ENCODE measurements around the gene LBHD2.
A peak's percentile ranks its signal among the peaks of the same experiment; 100 is the strongest.

Gene LBHD2

DNA sequence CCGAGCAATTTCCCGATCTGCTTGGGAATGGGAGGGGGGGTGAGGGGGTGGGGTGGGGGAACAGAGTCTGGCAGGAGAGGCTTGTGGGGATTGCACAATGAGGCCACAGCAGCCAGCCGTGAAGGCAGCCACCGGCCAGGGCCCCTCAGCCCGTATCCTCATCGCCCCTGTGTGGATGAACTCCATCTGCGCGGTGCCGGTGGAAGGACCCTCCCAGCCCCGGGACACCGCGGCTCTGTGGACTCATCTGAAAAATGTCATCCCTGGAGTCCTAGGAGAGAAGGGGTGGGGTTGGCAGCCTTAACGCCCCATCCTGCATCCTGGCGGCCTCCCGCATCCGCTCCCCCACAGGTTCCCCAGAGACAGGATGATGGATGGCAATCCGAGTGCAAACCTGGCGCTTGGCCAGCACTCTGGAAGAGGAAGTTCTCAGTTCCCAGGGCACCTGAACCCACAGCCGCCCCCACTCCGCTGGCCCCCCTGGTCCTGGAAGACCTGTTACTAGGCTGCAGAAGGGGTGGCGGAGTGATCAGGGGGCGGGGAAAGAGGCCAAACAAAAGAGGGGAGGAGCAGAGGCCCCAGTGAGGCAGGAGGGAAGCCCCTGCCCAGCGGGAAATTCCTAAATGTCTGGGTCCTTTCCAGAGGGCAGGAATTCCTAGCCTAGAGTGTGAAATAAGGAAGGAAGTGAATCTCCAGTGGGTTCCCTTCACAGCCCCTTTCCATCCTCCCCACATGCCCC is 38.0 kb downstream of the LBHD2 start:
- no peak for TF ChIP-seq ZNF274 (IDR thresholded peaks at IDR 0.05; ENCODE audit: low read depth, low read length)
- no peak overlapping the region for H3K4me3 ChIP-seq (ENCODE audit: low read length)

DNA sequence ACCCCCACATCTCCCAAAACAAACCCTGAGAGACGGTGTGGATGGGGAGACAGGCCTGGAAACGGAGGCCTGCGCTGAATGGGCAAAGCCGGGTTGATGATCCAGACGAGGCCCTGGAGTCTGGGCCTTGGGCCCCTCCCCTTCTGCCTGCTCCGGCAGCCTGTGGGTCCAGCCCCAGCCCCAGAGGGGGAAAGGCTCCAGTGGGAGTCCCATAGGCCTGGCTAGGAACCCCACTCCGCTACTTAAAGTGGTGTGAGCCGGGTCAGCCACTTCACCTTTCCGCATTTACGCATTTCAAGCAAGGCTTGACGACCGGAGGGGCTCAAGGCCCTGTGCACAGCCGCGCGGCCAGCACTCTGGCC is 38.6 kb downstream of the LBHD2 start:
- TF ChIP-seq ZNF274 (IDR thresholded peaks at IDR 0.05; ENCODE audit: low read depth, low read length): no peak
- H3K4me3 ChIP-seq (ENCODE audit: low read length): no peak overlapping the region; the same call in 1 of the 2 replicates

DNA sequence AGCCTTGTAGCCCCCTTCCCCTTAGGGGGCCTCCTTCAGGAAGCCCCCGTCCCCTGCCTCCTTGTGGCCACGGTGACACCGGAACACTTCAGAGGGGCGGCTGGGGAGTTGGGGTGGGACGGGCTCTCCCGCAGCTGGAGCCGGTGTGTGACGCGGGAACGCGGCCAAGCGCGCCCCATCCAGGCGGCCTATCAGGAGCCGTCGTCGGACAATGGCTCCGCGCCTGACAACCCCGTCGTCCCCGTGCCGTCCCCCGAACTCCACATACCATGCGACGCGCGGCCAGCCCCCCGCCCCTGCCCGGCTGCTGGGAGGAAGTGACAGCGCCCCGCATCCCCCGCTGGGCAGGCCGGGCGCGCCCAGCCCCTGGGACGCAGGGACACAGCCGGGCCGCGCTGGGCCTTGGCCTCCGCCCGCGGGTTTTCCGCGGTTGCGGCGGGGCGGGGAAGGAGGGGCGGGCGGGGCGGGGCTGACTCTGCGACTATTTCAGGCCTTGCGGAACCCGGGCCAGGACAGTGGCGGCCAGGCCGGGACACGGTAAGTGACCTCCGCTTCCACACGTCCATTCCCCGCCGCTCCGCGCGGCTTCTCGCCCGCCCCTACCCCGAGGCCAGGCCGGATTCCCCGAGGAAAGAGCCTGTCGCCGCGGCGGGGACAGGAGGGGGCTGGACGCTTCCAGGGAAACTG is 39.1 kb downstream of the LBHD2 start, which contains the start of gene TNFAIP2:
Gene TNFAIP2, plus strand, starts transcription at position 515 of the 687 bp plus-strand sequence. CDS start 2,997 bp downstream, outside the sequence.
- H3K4me3 ChIP-seq (ENCODE audit: low read length): peak within 1 kb of the TSS; percentile 65
- TF ChIP-seq ZNF274 (IDR thresholded peaks at IDR 0.05; ENCODE audit: low read depth, low read length): no peak

DNA sequence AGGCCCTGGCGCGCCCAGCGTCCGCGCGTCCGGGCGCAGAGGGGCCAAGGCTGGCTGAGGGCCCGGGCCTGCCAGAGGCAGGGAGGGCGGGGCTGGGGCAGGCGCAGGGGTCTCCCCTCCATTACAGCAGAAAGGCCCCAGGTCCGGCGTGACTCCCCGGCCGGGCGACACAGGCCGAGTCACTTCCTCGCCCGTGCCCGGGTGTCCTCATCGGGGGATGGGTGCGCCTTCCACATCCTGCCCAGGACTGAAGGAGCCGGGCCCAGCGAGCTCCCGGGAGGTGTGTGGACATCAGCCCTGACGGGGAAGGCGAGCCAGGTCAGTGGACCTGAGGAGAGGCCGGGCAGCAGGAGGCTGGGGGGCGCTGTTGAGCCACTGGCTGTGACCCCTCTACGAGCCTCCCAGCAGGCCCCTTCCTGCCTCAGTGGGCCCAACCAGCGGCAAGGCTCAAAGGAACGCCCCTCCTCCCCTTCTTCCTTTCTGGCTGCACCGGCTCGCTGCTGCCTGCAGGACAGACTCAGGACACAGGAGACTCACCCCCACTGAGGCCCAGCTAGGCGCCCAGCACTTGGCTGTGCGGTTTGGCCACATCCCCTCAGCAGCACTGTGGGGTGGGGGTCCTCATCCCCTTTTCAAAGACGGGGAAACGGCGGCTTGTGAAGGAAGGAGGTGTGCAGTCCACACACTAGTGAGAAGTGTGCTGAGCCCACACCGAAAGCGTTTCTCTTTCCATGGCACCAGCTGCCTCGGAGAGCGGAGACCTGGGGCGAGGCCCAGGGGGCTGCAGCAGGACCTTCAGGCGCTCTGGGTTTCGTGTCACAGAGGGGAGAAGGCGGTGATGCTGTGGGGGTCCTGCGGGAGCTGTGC is 39.9 kb downstream of the LBHD2 start:
- TF ChIP-seq ZNF274 (IDR thresholded peaks at IDR 0.05; ENCODE audit: low read depth, low read length): no peak
- peak overlapping the region; percentile 65 for H3K4me3 ChIP-seq (ENCODE audit: low read length)

DNA sequence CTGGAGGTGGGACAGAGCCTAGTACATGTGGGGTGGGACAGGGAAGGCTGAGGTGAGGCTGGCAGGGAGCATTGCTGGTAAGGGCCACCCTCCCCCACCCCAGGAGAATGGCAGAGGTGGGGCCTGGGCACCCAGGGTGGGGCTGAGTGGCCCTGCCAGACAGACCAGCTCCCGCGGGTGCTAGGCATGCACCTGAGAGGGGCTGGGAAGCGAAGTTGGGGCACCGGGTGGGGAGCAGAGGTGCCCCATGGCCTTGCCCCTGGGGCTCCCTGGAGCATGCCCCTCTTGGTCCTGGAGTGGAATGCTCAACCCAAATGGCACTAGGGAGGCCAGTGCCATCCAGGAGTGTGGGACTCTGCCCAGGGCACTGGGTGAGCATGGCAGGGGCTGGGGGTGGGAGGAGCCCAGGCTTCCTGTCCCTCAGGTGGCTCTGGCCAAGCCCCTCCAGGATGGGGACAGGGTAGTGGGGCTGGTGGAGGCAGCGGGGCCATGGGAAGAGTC is 40.5 kb downstream of the LBHD2 start:
- peak overlapping the region; percentile 65; the same call in 1 of the 2 replicates for H3K4me3 ChIP-seq (ENCODE audit: low read length)

DNA sequence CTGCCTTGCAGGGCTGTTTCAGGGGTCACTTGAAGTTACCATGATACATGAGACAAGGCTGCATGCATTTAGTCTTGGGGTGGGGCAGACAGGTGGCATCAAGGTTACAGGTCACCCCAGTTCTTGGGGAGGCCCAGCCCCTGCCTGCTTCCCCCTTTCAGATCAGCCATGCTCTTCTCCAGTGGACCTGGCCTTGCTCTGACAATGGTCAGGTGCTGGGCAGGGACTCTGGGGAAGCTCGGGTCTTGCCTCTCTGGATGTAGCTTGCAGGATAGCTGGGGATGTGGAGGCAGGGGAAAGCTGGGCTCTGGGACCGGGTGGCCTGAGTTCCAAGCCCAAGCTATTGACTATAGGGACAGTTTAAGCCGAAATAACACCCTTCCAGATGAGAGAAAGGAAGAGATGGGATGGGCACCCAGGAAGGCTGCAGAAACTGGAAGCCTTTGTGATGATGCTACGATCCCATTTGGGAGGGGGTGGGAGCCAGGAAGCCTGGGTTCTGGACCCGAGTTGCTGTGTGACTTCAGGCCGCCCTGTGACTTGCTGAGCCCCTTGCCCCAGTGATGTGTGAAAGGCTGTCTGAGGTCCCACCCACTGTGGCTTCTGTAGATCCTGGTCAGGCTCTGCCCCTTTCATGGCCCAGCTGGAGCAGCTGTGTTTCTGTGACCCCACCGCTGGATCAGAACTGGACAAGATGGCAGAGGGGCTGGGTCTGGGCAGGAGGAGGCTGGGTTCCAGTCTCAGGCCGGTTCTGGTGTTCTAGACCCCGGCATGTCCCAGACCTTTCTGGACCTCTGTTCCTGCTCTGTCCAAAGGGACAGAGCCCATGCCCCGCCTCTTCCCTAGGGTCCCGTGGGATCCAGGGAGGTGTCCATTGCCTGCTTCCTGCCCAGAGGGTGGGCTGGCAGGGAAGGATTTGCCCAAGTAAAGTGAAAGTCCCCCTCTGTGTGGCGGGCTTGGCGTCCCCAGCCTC is 41.4 kb downstream of the LBHD2 start:
- H3K4me3 ChIP-seq (ENCODE audit: low read length): no peak overlapping the region
- TF ChIP-seq ZNF274 (IDR thresholded peaks at IDR 0.05; ENCODE audit: low read depth, low read length): no peak

More for the DNA sequence above, 40.5 kb downstream of the LBHD2 start:
- TF ChIP-seq ZNF274 (IDR thresholded peaks at IDR 0.05; ENCODE audit: low read depth, low read length): no peak

DNA sequence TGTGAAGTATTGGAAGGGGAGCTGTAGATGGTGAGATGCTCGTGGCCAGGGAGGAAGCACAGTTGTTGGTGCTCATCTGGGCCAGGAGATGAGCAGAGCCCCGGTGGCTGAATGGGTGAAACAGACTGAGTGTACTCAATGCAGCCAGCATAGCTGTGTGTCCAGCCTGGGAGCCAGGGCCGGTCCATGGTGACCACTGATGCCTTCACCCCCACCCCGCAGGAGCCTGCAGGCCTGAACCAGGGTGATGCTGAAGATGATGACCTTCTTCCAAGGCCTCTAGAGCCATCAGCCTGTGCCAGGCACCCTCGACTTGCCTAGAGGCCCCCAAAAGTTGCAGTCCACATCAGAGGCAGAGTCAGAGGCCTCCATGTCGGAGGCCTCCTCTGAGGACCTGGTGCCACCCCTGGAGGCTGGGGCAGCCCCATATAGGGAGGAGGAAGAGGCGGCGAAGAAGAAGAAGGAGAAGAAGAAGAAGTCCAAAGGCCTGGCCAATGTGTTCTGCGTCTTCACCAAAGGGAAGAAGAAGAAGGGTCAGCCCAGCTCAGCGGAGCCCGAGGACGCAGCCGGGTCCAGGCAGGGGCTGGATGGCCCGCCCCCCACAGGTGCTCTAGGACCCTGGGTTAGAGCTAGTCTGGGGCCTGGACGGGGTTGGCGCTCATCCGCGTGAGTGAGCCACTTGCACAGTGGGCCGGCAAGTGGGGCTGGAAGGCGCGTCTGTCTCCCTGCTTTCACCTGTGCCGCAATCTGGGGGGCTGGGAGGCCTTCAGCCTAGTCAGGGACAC is 42.3 kb downstream of the LBHD2 start:
- H3K4me3 ChIP-seq (ENCODE audit: low read length): no peak overlapping the region
- TF ChIP-seq ZNF274 (IDR thresholded peaks at IDR 0.05; ENCODE audit: low read depth, low read length): no peak

DNA sequence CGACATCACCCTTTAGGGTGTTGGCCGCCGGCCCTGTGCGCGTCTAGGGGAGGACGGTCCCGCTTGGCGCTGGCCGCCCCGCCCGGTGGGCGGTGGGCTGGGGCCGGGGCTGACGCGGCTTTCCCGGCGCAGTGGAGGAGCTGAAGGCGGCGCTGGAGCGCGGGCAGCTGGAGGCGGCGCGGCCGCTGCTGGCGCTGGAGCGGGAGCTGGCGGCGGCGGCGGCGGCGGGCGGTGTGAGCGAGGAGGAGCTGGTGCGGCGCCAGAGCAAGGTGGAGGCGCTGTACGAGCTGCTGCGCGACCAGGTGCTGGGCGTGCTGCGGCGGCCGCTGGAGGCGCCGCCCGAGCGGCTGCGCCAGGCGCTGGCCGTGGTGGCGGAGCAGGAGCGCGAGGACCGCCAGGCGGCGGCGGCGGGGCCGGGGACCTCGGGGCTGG is 42.9 kb downstream of the LBHD2 start:
- TF ChIP-seq ZNF274 (IDR thresholded peaks at IDR 0.05; ENCODE audit: low read depth, low read length): no peak
- H3K4me3 ChIP-seq (ENCODE audit: low read length): no peak overlapping the region

DNA sequence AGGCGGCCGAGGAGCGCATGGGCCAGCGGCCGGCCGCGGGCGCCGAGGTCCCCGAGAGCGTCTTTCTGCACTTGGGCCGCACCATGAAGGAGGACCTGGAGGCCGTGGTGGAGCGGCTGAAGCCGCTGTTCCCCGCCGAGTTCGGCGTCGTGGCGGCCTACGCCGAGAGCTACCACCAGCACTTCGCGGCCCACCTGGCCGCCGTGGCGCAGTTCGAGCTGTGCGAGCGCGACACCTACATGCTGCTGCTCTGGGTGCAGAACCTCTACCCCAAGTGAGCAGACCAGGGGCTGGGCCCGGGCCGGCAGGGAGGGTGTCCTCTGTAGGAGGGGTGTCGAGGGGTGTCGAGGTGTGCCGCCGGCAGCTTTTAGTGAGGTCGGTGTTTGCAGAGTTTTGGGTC is 43.3 kb downstream of the LBHD2 start:
- H3K4me3 ChIP-seq (ENCODE audit: low read length): no peak overlapping the region
- TF ChIP-seq ZNF274 (IDR thresholded peaks at IDR 0.05; ENCODE audit: low read depth, low read length): no peak

DNA sequence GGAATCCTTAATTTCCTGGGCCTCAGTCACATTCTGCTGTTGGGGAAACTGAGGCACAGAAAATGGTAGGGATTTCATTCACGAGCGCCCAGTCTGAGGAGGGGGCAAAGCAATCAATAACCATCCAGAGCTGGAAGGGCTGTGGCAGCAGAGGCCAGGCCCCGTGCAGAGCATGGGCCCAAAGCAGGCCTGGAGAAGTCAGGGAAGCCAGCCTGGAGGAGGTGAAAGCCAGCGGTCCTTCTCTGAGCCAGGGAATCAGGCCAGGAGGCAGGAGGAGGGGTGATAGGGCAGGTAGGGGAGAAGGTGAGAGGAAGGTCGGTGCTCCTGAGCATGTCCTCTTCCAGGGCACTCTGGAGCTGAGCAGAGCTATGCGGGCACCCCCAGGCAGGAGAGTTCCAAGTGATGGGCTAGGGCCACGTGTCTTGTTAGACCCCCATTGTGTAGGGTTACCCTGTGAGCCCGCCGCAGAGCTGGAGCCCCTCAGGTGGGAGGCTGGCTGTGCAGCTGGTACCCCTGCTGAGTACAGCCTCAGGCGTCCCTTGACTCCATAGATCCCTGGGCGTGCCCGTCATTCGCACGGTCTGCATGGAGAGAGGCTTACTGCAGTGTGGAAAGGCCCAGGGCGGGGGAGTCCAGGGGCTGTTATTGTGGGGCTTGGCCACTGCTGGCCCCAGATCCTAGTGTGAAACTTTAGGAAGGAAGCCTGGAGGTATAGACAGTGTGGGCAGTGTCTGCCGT is 44.0 kb downstream of the LBHD2 start:
- H3K4me3 ChIP-seq (ENCODE audit: low read length): no peak overlapping the region

DNA sequence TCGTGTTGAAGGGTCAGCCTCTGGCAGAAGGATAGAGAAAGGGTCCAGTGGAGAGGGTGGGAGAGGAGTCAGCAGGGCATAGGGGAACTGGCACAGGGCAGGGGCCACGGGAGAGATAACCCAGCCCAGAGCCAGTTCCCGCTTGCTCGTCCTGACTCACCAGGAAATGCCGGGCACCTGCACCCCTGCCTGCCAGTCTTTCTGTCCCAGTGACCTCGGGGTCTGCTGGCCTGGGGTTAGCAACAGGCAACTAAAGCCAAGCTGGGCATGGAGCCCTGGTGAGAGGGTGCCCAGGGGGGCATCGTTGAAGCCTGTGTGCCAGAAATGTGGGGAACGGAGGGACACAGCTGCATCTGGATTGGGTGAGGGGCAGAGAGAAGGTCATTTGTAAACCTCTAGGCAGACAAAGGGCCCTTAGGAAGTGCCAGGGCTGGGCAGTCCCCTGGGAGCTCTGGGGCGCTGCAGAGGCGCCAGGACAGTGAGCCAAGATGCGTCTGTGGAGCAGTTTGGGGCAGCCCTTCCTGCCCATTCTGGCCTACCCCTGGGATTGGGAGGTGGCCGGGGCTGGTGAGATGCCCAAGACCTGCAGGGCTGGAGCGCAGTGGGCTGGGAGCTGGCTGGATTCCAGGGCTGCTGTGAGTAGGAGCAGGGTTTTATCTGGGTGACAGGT is 44.8 kb downstream of the LBHD2 start:
- H3K4me3 ChIP-seq (ENCODE audit: low read length): no peak overlapping the region
- TF ChIP-seq ZNF274 (IDR thresholded peaks at IDR 0.05; ENCODE audit: low read depth, low read length): no peak

More for the DNA sequence above, 44.0 kb downstream of the LBHD2 start:
- TF ChIP-seq ZNF274 (IDR thresholded peaks at IDR 0.05; ENCODE audit: low read depth, low read length): no peak

All from GM08714 (cell line).